PC-9 (cell line): ENCODE data around the gene GFAP. TPM values are rescaled to one million over a fixed set of nuclear protein-coding genes. Genes with fewer than 3 reads are reported as not detected.
"Not testable (repeated sequence)": the region's sequence is repeated elsewhere in the genome, so short reads cannot be mapped to it uniquely, and the experiment has no call there.

ENCODE experiments used
- BruUV-seq: library from RNA; stranded (reverse); fragments of 400-500 nt; replicated peaks from 2 replicates; lab custom pipeline; 2021; lab: Mats Ljungman, UMichigan
- CTCF ChIA-PET: fragments of 300-600 bp; sonication (Branson Sonifier 250); formaldehyde crosslinking; loops from one replicate; lab custom pipeline; 2022; ENCODE audit warnings: antibody characterized with exemption; lab: Charles Lee
- POLR2A ChIA-PET: fragments of 300-600 bp; sonication (Branson Sonifier 250); formaldehyde crosslinking; loops from one replicate; lab custom pipeline; 2022; ENCODE audit warnings: antibody characterized with exemption; ENCODE audit not compliant: unreplicated experiment; lab: Charles Lee
- DNase-seq, 2 experiments: peaks; one replicate each; pipeline versions ENCODE4 v3.0.0 to v3.0.0-alpha.2; 2015 to 2022; ENCODE audit warnings: mixed read lengths in 1 of 2
- H2AFZ ChIP-seq: fragments of 200-600 bp; sonication (generic); 2 replicates; pipeline ENCODE4 v1.8.1; 2017; ENCODE audit warnings: antibody characterized with exemption
- H3F3A ChIP-seq: fragments of 200-600 bp; sonication (generic); 2 replicates; pipeline ENCODE4 v1.8.1; 2017; ENCODE audit warnings: antibody characterized with exemption, mild to moderate bottlenecking, low read depth; ENCODE audit not compliant: insufficient read depth
- H3K27ac ChIP-seq: fragments of 200-600 bp; sonication (generic); 2 replicates; pipeline ENCODE4 v1.6.1; 2016; ENCODE audit warnings: mixed run types
- H3K27me3 ChIP-seq: fragments of 200-600 bp; sonication (generic); 2 replicates; pipeline ENCODE4 v1.6.1; 2016; ENCODE audit warnings: low read depth, mixed run types; ENCODE audit not compliant: insufficient read depth
- H3K36me3 ChIP-seq: fragments of 200-600 bp; sonication (generic); 2 replicates; pipeline ENCODE4 v1.6.1; 2016; ENCODE audit warnings: low read depth, mixed run types
- H3K4me1 ChIP-seq: fragments of 200-600 bp; sonication (generic); replicated peaks from 2 replicates; pipeline ENCODE4 v1.6.1; 2016; ENCODE audit warnings: mixed run types; ENCODE audit not compliant: insufficient read depth
- H3K4me2 ChIP-seq: fragments of 200-600 bp; sonication (generic); 2 replicates; pipeline ENCODE4 v1.6.1; 2017; ENCODE audit warnings: mixed run types
- H3K4me3 ChIP-seq: fragments of 200-600 bp; sonication (generic); 2 replicates; pipeline ENCODE4 v1.6.1; 2016; ENCODE audit warnings: mixed run types
- H3K79me2 ChIP-seq: fragments of 200-600 bp; sonication (generic); 2 replicates; pipeline ENCODE4 v1.6.1; 2017; ENCODE audit warnings: low read depth, mixed run types
- H3K9me2 ChIP-seq: fragments of 200-600 bp; sonication (generic); 2 replicates; pipeline ENCODE4 v1.8.1; 2017; ENCODE audit warnings: mild to moderate bottlenecking; ENCODE audit not compliant: insufficient read depth
- H3K9me3 ChIP-seq: fragments of 200-600 bp; sonication (generic); 2 replicates; pipeline ENCODE4 v1.8.1; 2016; ENCODE audit warnings: low read depth; ENCODE audit not compliant: insufficient read depth
- H4K20me1 ChIP-seq: fragments of 200-600 bp; sonication (generic); 2 replicates; pipeline ENCODE4 v1.8.1; 2017; ENCODE audit not compliant: insufficient read depth
- CTCF ChIP-seq: fragments of 200-600 bp; sonication (generic); conservative IDR thresholded peaks from 2 replicates; pipeline ENCODE4 v1.6.1; 2017; ENCODE audit warnings: mixed run types, antibody characterized with exemption, mild to moderate bottlenecking, moderate library complexity
- EZH2 ChIP-seq: fragments of 200-600 bp; sonication (generic); IDR thresholded peaks from 2 replicates; pipeline ENCODE4 v1.8.0; 2017; ENCODE audit warnings: antibody characterized with exemption, low read depth
- intact Hi-C: fragments of 100-400 bp; cut with micrococcal nuclease; formaldehyde crosslinking; loops from one replicate; pipeline ENCODE4 v1.10.0; 2022; ENCODE audit not compliant: unreplicated experiment
- total RNA-seq: library from RNA; stranded (reverse); gene quantifications from 2 replicates; pipeline ENCODE4 v1.2.3, GENCODE V29; 2021

GFAP gene
- total RNA-seq, 1 experiment from 2014 or later = not detected

DNA sequence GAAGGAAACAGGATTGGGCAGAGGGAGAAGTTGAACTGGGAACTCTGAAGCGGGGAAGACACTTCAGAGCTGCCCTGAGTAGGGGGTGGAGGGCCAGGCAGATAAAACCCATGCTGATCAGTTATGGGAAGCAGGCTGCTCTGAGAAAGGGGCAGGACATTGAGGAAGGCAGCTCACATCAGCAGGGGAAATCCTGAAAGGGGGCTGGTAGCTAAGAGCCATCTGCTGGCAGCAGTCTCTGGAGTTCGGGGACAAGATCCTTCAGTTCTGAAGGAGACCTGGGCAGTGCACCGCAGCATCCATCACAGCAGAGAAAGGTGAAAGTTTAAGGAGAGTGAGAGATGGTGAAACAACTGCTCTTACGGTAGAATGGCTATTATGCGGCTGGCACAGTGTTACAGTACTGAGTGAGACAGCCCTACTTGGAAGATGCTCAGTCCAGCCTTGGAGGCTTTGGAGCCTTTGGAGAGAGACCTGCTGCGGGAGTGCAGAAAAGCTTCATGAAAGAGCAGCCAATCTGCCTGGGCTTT is 37.7 kb upstream of the GFAP start:
- no TSS peak for BruUV-seq
- Histone ChIP-seq H3K9me3 (no peaks in the 10 kb centered on the region), H3F3A (no peaks in the 10 kb centered on the region), H3K4me1 (0 out of 2 replicates have a peak, but pooled peaks cover 4% of the 10 kb centered on the region), H3K27me3 (peaks cover 4% of the 10 kb centered on the region; the same call in 1 of the 2 replicates), H3K4me2 (no peak overlapping the region), H3K9me2 (no peaks in the 10 kb centered on the region), H3K27ac (no peak overlapping the region), H3K36me3 (no peaks in the 10 kb centered on the region), H3K4me3 (no peak overlapping the region), H3K79me2 (no peaks in the 10 kb centered on the region), H4K20me1 (no peaks in the 10 kb centered on the region), H2AFZ (no peak overlapping the region)
- CTCF ChIA-PET = no interaction called here
- intact Hi-C loops = no loop called here
- POLR2A ChIA-PET = no interaction called here
- no peak for DNase-seq
- TF ChIP-seq CTCF (no peak), EZH2 (no peak)

DNA sequence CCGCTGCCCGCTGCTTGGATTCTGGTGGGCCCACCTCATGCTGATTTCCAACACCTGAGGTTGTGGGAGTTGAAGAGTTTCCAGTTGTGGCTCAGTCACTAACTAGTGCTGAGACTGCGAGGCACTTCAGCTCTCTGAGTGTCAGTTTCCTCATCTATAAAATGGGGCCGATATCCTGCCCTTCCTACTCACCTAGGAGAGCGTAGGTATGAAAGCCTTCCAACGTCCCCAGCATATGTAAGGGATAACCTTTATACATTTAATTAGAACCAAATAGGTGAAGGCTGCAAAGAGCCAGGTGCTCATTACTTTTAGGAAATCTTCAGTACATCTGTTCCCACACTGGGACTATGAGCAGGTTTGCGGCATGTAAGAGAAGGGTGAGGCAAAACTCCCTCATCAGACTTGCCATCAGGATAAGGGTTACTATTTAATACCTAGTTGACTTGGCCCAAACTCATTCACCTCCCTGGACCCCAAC is 33.1 kb upstream of the GFAP start:
- Histone ChIP-seq H3K36me3 (0 out of 2 replicates have a peak, but pooled peaks cover 4% of the 10 kb centered on the region), H3K9me2 (no peaks in the 10 kb centered on the region), H3K9me3 (no peaks in the 10 kb centered on the region), H3K79me2 (peaks cover 40% of the 10 kb centered on the region), H3K27ac (no peak overlapping the region), H2AFZ (peak overlapping the region; percentile 91), H3K4me3 (peak overlapping the region; percentile 86), H3K27me3 (no peaks in the 10 kb centered on the region), H3F3A (0 out of 2 replicates have a peak, but pooled peaks cover 7% of the 10 kb centered on the region), H3K4me2 (peak overlapping the region; percentile 81), H4K20me1 (no peaks in the 10 kb centered on the region), H3K4me1 (peaks cover 24% of the 10 kb centered on the region)
- DNase-seq = no peak
- BruUV-seq = no TSS peak
- intact Hi-C loops = no loop called here
- POLR2A ChIA-PET = no interaction called here
- CTCF ChIA-PET = no interaction called here
- TF ChIP-seq EZH2 (no peak), CTCF (no peak)

GRCh38 chr17:44947461-44948314 is 32.4 kb upstream of the GFAP start, which contains the start of gene KIF18B:
Gene KIF18B, minus strand, starts transcription at chr17:44947773. Its CDS starts 11,429 bp downstream, at chr17:44936344.
- CTCF ChIA-PET = no interaction called here
- Histone ChIP-seq H3K79me2 (peaks cover 47% of the 10 kb centered on the region), H3K9me3 (no peaks in the 10 kb centered on the region), H2AFZ (peak within 1 kb of the TSS; percentile 91), H3K27ac (peak within 1 kb of the TSS; percentile 41; the same call in 1 of the 2 replicates), H3K4me1 (peaks cover 27% of the 10 kb centered on the region), H3K9me2 (no peaks in the 10 kb centered on the region), H3K36me3 (0 out of 2 replicates have a peak, but pooled peaks cover 4% of the 10 kb centered on the region), H3K4me2 (peak within 1 kb of the TSS; percentile 81), H4K20me1 (no peaks in the 10 kb centered on the region), H3K27me3 (no peaks in the 10 kb centered on the region), H3F3A (0 out of 2 replicates have a peak, but pooled peaks cover 7% of the 10 kb centered on the region), H3K4me3 (peak within 1 kb of the TSS; percentile 86)
- POLR2A ChIA-PET = interaction anchor here (0.9 kb wide), 1 partner anchor 100 kb away, joined by 5 read pairs; no protein-coding TSS in a partner anchor
- TF ChIP-seq CTCF = no peak
- no peak for TF ChIP-seq EZH2
- intact Hi-C loops = loop anchor here (2.0 kb wide), 1 partner anchor 33 kb away; no protein-coding TSS in a partner anchor
- BruUV-seq = TSS peak; percentile 100
- DNase-seq = peak; percentile 87 to 88

DNA sequence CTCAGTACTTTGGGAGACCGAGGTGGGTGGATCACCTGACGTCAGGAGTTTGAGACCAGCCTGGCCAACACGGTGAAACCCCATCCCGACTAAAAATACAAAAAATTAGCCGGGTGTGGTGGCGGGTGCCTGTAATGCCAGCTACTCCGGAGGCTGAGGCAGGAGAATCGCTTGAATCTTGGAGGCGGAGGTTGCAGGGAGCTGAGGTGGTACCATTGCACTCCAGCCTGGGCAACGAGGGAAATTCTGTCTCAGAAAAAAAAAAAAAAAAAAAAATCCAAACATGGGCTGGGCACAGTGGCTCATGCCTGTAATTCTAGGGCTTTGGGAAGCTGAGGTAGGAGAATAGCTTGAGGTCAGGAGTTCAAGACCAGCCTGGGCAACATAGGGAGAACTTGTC is 30.4 kb upstream of the GFAP start:
- H3K4me3 ChIP-seq, H2AFZ ChIP-seq, H3K9me3 ChIP-seq, H4K20me1 ChIP-seq, H3K36me3 ChIP-seq, DNase-seq, H3K27ac ChIP-seq, H3K27me3 ChIP-seq, POLR2A ChIA-PET, H3K9me2 ChIP-seq, BruUV-seq: not testable (repeated sequence)
- intact Hi-C loops = loop anchor here (2.0 kb wide), 1 partner anchor 35 kb away; no protein-coding TSS in a partner anchor
- H3K4me1 ChIP-seq = peaks cover 46% of the 10 kb centered on the region
- CTCF ChIA-PET = interaction anchor here (0.6 to 0.7 kb wide), 2 partner anchors 276 to 480 kb away, joined by 3 to 4 read pairs; partner anchors contain the start of gene FMNL1
- H3F3A ChIP-seq = peaks cover 16% of the 10 kb centered on the region
- peak overlapping the region; percentile 81; the same call in 1 of the 2 replicates for H3K4me2 ChIP-seq
- peaks cover 67% of the 10 kb centered on the region for H3K79me2 ChIP-seq
